GM18951 (cell line): ENCODE results near the gene CPNE1.

Source experiments
- POLR2A ChIP-seq: IDR thresholded peaks from 4 replicates; pipeline ENCODE4 v1.6.1; 2011; ENCODE audit warnings: mild to moderate bottlenecking; ENCODE audit not compliant: insufficient read length, insufficient read depth; ENCODE audit errors: extremely low read depth
- in situ Hi-C: fragments of 300-500 bp; cut with MboI; formaldehyde crosslinking; loops from one replicate; pipeline ENCODE4 v1.12.0; 2022; ENCODE audit warnings: low sequenced_read_pairs, mixed read lengths, inconsistent platforms; ENCODE audit not compliant: unreplicated experiment

Gene CPNE1

GRCh38 chr20:35583636-35584560 lies 80.8 kb downstream of the CPNE1 start:
- in situ Hi-C loops = no loop called here
- no peak for TF ChIP-seq POLR2A

GRCh38 chr20:35582741-35583404 lies 81.8 kb downstream of the CPNE1 start:
- TF ChIP-seq POLR2A = no peak
- in situ Hi-C loops = no loop called here

- in situ Hi-C loops = no loop called here
- TF ChIP-seq POLR2A = no peak
Measured at GRCh38 chr20:35582131-35582530, 82.6 kb downstream of the CPNE1 start.

GRCh38 chr20:35579196-35579595 lies 85.5 kb downstream of the CPNE1 start:
- no peak for TF ChIP-seq POLR2A
- in situ Hi-C loops = no loop called here

- in situ Hi-C loops = no loop called here
- no peak for TF ChIP-seq POLR2A
Measured at GRCh38 chr20:35578469-35578868, 86.2 kb downstream of the CPNE1 start.

- TF ChIP-seq POLR2A = no peak
- in situ Hi-C loops = no loop called here
Measured at GRCh38 chr20:35576816-35577215, 87.9 kb downstream of the CPNE1 start.
